Right lobe of liver (tissue), 4 donors: ENCODE results near the gene CACNA1D.

Experiments used
- CTCF ChIP-seq, 4 donors: fragments of 200-600 bp in 3 of 4; fragments of 450-650 bp in 1 of 4; IDR thresholded peaks; one replicate each; pipeline versions ENCODE4 v1.5.1 to v1.8.0; 2016 to 2022; ENCODE audit warnings: antibody characterized with exemption in 4 of 4, mild to moderate bottlenecking in 2 of 4
- POLR2A ChIP-seq: fragments of 450-650 bp; IDR thresholded peaks from one replicate; pipeline ENCODE4 v1.6.1; 2017; ENCODE audit warnings: antibody characterized with exemption, mild to moderate bottlenecking
- donor health status: DM: no; HTN: no; CAD: no.
- donor health status: DM: no; HTN: no; CAD: no.
- donor health status: DM: no; HTN: yes; CAD: no.

- TF ChIP-seq POLR2A (no peak), CTCF (IDR thresholded peaks at IDR 0.05) (no peak)
Measured at GRCh38 chr3:53765753-53766152, 271.3 kb downstream of the CACNA1D start.
